ENCODE results near the gene SPATA4. TPM values are rescaled to one million over a fixed set of nuclear protein-coding genes. Genes with fewer than 3 reads are reported as not detected.

SPATA4 gene
- total and polyA plus RNA-seq, 9 of the 15 experiments (the other 6 are each of a cell fraction or from before 2014, with no cell fraction given), result not detected

DNA sequence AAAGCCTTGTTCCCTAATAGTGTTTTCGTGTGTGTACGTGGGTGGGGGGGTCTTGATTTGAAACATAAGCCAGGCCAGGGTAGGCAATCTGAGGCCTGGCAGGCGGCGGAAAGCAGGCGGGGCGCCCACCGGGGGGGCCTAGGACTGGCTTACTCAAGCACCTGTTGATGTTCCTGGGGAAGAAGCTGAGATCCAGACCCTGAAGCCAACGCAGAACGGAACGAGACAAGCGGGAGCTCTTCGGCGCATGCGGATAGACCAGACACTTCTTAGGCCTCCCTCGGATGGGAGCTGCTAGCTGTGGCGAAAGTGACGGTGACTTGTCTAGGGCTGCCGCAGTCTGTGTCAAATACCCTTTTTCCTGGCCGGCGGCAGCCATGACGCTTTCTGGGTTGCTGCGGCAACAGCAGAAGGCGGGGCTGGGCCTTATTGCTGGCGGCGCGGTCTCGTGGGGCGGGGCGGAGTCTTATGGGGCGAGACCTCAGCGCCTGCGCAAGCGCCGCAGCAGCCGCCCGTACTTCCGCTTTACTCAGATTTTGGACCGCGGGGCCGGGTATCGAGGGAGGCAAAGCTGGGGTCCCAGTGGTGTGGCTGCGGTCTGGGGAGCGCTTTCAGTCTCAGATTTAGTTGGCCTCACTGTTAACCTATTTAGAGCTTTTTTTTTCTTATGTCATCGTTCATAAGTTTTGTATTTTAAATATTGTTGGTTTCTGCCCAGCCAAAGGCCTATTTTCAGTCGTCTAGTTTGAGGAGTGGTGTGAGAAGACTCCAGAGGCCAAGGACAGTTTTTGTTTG lies at the start of gene SPATA4 (continued):
- TF ChIP-seq ZNF592 (IDR thresholded peaks at IDR 0.05) (0 out of 2 replicates have a peak, but pooled peaks have one; percentile 24), HDAC1 (IDR thresholded peaks at IDR 0.05) (peak in 1 of 2 experiments; percentile 93; a peak in 2 of 4 replicates), MAX (CRISPR knock-in tag; IDR thresholded peaks at IDR 0.05) (0 out of 2 replicates have a peak, but pooled peaks have one; percentile 27), RBM22 (IDR thresholded peaks at IDR 0.05; ENCODE audit: low read depth, low read length, poor library complexity, severe bottlenecking) (peak; percentile 87), RBM14 (IDR thresholded peaks at IDR 0.05; ENCODE audit: borderline replicate concordance, insufficient read depth, low read depth, low read length) (no peak), SMAD1 (IDR thresholded peaks at IDR 0.05; ENCODE audit: low read depth, low read length, partially characterized antibody) (no peak), RFX1 (IDR thresholded peaks at IDR 0.05) (peak; percentile 97), MYC (IDR thresholded peaks at IDR 0.05; ENCODE audit: low read depth, low read length) (0 out of 2 replicates have a peak, but pooled peaks have one; percentile 31), MYC (CRISPR knock-in tag; IDR thresholded peaks at IDR 0.05; ENCODE audit: borderline replicate concordance, low read depth) (no peak), TAF1 (IDR thresholded peaks at IDR 0.05; ENCODE audit: control insufficient read depth, extremely low read depth, insufficient read depth, low read length, severe bottlenecking) (peak; percentile 60), MXI1 (IDR thresholded peaks at IDR 0.05; ENCODE audit: low read depth, low read length) (peak; percentile 92), CREB3L1 (IDR thresholded peaks at IDR 0.05; ENCODE audit: borderline replicate concordance, low read depth) (0 out of 2 replicates have a peak, but pooled peaks have one; percentile 11), NKRF (IDR thresholded peaks at IDR 0.05; ENCODE audit: borderline replicate concordance) (peak; percentile 90), POLR2A (conservative IDR thresholded peaks at IDR 0.05) (peak; percentile 69)
- TF ChIP-seq, protein P1, sequence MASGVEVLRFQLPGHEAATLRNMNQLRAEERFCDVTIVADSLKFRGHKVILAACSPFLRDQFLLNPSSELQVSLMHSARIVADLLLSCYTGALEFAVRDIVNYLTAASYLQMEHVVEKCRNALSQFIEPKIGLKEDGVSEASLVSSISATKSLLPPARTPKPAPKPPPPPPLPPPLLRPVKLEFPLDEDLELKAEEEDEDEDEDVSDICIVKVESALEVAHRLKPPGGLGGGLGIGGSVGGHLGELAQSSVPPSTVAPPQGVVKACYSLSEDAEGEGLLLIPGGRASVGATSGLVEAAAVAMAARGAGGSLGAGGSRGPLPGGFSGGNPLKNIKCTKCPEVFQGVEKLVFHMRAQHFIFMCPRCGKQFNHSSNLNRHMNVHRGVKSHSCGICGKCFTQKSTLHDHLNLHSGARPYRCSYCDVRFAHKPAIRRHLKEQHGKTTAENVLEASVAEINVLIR (CRISPR knock-in tag; IDR thresholded peaks at IDR 0.05), result no peak
- TF ChIP-seq, protein P2, sequence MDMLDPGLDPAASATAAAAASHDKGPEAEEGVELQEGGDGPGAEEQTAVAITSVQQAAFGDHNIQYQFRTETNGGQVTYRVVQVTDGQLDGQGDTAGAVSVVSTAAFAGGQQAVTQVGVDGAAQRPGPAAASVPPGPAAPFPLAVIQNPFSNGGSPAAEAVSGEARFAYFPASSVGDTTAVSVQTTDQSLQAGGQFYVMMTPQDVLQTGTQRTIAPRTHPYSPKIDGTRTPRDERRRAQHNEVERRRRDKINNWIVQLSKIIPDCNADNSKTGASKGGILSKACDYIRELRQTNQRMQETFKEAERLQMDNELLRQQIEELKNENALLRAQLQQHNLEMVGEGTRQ (CRISPR knock-in tag; IDR thresholded peaks at IDR 0.05), result 0 out of 2 replicates have a peak, but pooled peaks have one; percentile 25

Data from K562 (cell line).